Cardiac septum (tissue), 1 donor: ENCODE measurements around the gene ERC1. TPM values are rescaled to one million over a fixed set of nuclear protein-coding genes. Genes with fewer than 3 reads are reported as not detected.
"Not testable (repeated sequence)": the region's sequence is repeated elsewhere in the genome, so short reads cannot be mapped to it uniquely, and the experiment has no call there.

ENCODE experiments used
- DNase-seq: peaks from one replicate; pipeline ENCODE4 v3.0.0-alpha.2; 2020; ENCODE audit warnings: low spot score
- intact Hi-C: fragments of 100-400 bp; cut with DNase I; formaldehyde crosslinking; loops from one replicate; pipeline ENCODE4 v1.14.0; 2022
- total RNA-seq: library from RNA; stranded (reverse); fragmentation: NEBNext Ultra II Directional; extraction: Animal tissue kit (Norgen Biotek cat#: 25700); gene quantifications from one replicate; pipeline ENCODE4 v1.2.1, GENCODE V29; 2021
- donor health status: DM: no; HTN: no; CAD: no.

The ERC1 gene
- total RNA-seq, 1 donor from 2014 or later: 56.9 TPM

DNA sequence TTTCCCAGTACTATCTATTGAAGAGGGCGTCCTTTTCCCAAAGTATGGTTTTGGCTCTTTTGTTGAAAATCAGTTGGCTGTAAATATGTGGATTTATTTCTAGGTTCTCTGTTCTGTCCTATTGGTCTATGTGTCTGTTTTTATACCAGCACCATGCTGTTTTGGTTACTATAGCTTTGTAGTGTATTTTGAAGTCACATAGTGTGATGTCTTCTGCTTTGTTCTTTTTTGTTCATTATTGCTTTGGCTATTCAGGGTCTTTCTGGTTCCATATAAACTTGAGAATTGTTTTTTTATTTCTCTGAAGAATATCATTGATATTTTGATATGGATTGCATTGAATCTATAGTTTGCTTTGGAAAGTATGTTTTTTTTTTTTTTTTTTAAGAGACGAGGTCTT is 67.4 kb downstream of the ERC1 start:
- intact Hi-C loops: loop anchor here (10.0 kb wide), 1 partner anchor 74 kb away; no protein-coding TSS in a partner anchor
- DNase-seq: no peak

DNA sequence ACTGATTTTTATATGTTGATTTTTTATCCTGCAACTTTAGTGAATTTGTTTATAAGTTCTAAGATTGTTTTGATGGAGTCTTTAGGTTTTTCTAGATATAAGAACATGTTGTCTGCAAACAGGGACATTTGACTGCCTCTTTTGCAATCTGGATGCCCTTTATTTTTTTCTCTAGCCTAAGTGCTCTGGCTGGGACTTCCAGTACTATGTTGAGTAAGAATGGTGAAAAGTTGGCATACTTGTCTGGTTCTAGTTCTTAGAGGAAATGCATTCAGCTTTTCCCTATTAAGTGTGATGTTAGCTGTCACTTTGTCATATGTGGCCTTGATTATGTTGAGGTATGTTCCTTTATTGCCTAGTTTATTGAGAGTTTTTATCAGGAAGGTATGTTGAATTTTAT is 68.1 kb downstream of the ERC1 start:
- DNase-seq: no peak
- intact Hi-C loops: loop anchor here (10.0 kb wide), 1 partner anchor 74 kb away; no protein-coding TSS in a partner anchor

GRCh38 chr12:1063852-1064251 is 72.8 kb downstream of the ERC1 start:
- intact Hi-C loops: no loop called here

DNA sequence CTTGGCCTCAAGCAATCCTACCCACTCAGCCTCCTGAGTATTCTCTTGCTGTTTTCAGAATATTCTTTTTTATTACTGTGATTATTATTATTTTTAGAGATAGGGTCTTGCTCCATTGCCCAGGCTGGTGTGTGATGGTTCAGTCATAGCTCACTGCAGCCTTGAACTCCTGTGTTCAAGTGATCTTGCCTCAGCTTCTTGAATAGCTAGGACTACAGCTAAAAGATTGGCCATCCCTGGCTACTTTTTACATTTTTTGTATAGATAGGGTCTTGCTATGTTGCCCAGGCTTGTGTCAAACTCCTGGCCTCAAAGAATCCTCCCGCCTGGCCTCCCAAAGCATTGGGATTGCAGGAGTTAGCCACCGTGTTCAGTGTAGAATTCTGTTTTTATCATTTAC is 73.3 kb downstream of the ERC1 start:
- DNase-seq: no peak
- intact Hi-C loops: no loop called here

More at GRCh38 chr12:1063852-1064251, 72.8 kb downstream of the ERC1 start:
- no peak for DNase-seq

GRCh38 chr12:1065629-1066028 is 74.6 kb downstream of the ERC1 start:
- DNase-seq: no peak
- intact Hi-C loops: no loop called here

DNA sequence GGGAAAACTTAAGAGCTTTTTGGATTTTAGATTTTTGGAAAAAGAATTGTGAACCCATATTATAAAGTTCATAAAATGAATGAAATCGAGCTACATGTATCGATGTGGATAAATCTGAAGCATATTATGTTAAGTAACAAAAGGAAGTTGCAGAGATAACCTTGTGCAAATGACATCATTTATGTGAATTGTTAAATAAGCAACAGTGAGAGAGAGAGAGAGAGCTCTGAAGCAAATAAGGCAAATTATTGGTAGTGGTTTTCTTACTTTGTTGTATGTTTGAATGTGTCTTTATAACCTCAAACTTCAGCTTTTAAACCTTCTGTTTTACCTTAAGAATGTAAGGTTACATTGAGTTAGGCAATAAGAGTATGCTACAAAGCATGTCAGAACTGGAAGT is 78.8 kb downstream of the ERC1 start:
- no peak for DNase-seq
- intact Hi-C loops: no loop called here

DNA sequence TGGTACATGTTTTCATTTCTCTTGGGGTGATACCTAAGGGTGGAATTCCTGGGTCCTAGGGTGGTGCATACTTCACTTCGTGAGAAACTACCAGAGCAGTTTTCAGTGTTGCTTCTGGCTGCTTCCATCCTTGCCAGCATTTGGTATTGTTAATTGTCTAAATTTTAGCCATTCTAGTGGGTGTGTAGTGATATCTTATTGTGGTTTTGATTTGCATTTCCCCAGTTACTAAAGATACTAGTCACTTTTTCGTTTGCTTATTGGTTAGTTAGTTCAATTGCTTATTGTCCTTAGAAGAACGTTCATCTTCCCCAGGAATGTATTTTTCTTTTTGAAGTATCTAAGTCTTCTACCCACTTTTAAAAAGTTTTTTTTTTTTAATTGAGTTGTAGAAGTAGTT is 80.2 kb downstream of the ERC1 start:
- DNase-seq: no peak
- intact Hi-C loops: no loop called here

GRCh38 chr12:1073652-1074051 is 82.6 kb downstream of the ERC1 start:
- intact Hi-C loops: no loop called here

GRCh38 chr12:1077036-1077803 is 86.2 kb downstream of the ERC1 start:
- intact Hi-C loops: no loop called here
- DNase-seq: no peak

More at GRCh38 chr12:1073652-1074051, 82.6 kb downstream of the ERC1 start:
- no peak for DNase-seq

- intact Hi-C loops: no loop called here
- DNase-seq: no peak
Observed at GRCh38 chr12:1078002-1078401, 87.0 kb downstream of the ERC1 start.

DNA sequence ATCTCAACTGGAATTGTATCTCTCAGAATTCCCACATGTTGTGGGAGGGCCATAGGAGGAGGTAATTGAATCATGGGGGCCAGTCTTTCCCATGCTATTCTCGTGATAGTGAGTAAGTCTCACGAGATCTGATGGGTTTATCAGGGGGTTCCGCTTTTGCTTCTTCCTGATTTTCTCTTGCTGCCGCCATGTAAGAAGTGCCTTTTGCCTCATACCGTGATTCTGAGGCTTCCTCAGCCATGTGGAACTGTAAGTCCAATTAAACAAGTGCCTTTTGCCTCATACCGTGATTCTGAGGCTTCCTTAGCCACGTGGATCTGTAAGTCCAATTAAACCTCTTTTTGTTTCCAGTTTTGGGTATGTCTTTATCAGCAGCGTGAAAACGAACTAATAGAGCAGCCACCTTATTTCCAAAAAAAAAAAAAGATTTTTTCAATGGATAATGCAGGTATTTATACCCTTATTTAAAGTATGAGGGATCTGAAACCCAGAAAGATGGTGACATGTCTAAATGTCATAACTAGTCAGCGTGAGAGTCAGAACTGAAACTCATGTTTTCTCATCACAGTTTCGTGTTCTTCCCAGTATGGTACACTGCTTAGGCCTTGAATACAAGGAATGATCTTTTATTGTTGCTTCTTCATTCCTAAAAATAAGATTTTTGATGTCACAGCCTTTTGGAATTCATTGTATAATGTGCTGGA is 89.6 kb downstream of the ERC1 start:
- intact Hi-C loops: no loop called here
- no peak for DNase-seq

DNA sequence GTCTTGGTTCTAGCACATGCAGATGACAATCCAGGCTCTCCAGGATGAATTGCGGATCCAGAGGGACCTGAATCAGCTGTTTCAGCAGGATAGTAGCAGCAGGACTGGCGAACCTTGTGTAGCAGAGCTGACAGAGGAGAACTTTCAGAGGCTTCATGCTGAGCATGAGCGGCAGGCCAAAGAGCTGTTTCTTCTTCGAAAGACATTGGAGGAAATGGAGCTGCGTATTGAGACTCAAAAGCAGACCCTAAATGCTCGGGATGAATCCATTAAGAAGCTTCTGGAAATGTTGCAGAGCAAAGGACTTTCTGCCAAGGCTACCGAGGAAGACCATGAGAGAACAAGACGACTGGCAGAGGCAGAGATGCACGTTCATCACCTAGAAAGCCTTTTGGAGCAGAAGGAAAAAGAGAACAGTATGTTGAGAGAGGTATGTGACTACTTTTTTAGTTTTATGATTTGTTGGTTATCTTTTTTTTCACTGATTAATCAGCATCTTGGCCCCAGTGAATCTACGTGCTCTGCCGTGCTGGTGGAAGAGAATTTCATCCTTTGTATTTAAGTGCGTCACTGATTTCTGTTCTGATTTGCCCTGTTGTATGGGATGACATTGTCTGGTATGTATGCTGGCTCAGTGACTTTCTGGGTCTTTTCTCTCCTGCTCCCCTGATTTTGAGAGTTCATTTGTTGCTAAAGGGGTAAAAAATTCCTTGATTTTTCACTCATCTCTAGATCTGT is 92.3 kb downstream of the ERC1 start:
- no peak for DNase-seq
- intact Hi-C loops: no loop called here

DNA sequence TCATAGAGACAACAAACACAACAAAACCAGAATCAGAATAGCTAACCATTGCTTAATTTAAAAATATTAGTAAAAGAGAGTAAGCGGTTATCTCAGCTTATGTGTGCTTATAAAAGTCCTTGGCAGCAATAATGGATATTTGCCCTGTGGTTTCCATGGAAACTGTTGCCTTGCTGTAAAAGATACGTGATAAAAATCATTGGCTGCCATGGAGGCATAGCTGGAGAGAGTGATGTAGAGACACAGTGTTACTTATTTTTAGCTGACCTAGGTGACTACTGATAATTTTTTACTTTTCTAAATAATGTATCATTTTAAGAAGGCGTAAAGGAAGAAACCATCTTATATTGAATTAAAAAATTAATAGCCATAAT is 92.9 kb downstream of the ERC1 start:
- intact Hi-C loops: no loop called here

DNA sequence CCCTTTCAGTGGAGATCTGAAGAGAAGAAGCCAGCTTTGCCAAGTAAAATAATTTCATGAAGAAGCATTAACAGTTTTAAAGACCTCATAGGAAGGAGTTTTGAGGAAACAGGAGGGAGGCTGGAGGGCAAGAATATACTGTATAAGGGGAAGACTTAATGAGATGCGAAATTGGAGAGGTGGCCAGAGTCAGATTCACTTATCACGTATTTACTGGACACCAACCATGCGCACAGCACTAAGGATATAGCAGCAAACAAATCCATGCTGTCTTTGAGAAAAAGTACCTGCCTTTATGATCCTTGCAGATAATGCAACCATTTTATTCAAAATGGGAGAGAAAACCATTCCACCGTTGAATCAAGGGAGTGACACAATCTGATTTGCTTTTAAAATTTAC is 100.3 kb downstream of the ERC1 start:
- DNase-seq: no peak
- intact Hi-C loops: loop anchor here (5.0 to 10.0 kb wide), 3 partner anchors 107 to 277 kb away; no protein-coding TSS in a partner anchor

More for the DNA sequence above, 92.9 kb downstream of the ERC1 start:
- DNase-seq: no peak

DNA sequence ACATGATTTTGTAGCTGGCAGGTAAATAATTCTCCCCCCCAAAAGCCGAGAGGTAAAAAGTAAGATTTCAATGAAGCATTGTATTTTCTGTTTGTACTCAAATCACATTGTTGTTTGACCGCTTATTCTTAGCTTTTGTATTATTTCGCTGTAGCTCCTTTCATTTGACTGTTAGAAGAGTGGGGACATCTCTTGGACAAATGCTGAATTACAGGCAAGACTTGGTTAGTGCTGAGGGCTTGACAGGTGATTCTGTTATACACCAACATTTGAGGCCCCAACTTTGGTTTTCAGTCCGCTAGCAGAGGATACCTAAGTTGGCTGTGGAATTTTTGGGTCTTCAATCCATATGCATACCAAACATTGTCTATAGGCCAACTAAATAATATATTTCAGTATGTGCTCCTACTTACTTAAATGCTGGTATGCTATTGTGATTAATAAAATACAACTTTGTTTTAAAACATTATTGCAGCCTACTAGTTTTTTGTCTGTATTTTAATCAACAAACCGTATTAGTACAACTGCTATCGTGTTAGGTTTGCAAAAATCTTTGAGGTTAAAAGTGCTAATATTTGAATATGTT is 102.2 kb downstream of the ERC1 start:
- DNase-seq: no peak
- intact Hi-C loops: loop anchor here (5.0 to 10.0 kb wide), 3 partner anchors 108 to 278 kb away; no protein-coding TSS in a partner anchor

DNA sequence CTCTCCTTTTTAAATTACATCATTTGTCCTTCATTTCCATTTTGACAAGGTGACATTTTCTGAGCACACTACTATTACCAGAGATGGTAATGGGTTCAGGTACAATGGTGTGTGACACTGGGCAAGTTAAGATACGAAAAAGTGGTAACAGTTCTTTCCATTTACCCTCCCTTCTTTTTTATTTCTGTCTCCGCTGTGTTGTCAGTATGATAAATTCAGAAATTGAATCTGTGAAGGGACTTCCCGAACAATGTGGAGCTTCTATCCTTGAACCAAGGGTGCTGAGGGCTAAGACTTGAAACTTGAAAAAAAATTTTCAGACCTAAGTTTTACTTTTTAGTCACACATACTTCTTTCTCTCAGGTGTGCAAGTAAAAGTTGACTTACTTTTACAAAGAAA is 103.7 kb downstream of the ERC1 start:
- DNase-seq: no peak
- intact Hi-C loops: loop anchor here (5.0 to 10.0 kb wide), 3 partner anchors 110 to 280 kb away; no protein-coding TSS in a partner anchor

GRCh38 chr12:1099158-1099557 is 108.1 kb downstream of the ERC1 start:
- intact Hi-C loops: loop anchor here (10.0 kb wide), 2 partner anchors 114 to 284 kb away; no protein-coding TSS in a partner anchor
- DNase-seq: no peak

DNA sequence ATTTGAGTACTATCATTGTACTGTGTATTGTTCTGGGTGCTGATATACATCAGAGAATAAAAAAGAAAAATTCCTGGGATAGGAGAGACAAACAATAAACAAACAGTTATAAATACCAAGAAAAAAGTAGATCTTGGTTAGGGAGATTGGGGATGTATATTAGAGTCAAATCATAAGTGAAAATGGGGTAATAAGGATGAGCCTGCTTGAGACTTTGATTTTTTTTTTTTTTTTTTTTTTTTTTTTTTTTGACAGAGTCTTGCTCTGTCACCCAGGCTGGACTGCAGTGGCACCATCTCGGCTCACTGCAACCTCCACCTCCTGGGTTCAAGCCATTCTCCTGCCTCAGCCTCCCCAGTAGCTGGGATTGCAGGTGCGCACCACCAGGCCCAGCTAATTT is 108.6 kb downstream of the ERC1 start:
- intact Hi-C loops: loop anchor here (10.0 kb wide), 3 partner anchors 115 to 535 kb away; no protein-coding TSS in a partner anchor
- not testable (repeated sequence) for DNase-seq

GRCh38 chr12:1102115-1102514 is 111.1 kb downstream of the ERC1 start:
- DNase-seq: no peak
- intact Hi-C loops: loop anchor here (10.0 kb wide), 1 partner anchor 537 kb away; no protein-coding TSS in a partner anchor
